OCI-LY1 (cell line): ENCODE measurements around the gene RPS6KA2.

Experiments
- EZH2 ChIP-seq: fragments of 200-600 bp; sonication (generic), shearing (Covaris generic); IDR thresholded peaks from 2 replicates; pipeline ENCODE4 v1.8.0; 2017; ENCODE audit warnings: borderline replicate concordance, mixed run types, mild to moderate bottlenecking, antibody characterized with exemption, low read length, moderate library complexity, mixed read lengths
- TF ChIP-seq, protein P1 (sequence below): fragments of 200-600 bp; sonication (generic), shearing (Covaris generic); IDR thresholded peaks from 2 replicates; pipeline ENCODE4 v1.5.1; 2017; ENCODE audit warnings: mild to moderate bottlenecking, antibody characterized with exemption, low read length, moderate library complexity, mixed read lengths

DNA sequence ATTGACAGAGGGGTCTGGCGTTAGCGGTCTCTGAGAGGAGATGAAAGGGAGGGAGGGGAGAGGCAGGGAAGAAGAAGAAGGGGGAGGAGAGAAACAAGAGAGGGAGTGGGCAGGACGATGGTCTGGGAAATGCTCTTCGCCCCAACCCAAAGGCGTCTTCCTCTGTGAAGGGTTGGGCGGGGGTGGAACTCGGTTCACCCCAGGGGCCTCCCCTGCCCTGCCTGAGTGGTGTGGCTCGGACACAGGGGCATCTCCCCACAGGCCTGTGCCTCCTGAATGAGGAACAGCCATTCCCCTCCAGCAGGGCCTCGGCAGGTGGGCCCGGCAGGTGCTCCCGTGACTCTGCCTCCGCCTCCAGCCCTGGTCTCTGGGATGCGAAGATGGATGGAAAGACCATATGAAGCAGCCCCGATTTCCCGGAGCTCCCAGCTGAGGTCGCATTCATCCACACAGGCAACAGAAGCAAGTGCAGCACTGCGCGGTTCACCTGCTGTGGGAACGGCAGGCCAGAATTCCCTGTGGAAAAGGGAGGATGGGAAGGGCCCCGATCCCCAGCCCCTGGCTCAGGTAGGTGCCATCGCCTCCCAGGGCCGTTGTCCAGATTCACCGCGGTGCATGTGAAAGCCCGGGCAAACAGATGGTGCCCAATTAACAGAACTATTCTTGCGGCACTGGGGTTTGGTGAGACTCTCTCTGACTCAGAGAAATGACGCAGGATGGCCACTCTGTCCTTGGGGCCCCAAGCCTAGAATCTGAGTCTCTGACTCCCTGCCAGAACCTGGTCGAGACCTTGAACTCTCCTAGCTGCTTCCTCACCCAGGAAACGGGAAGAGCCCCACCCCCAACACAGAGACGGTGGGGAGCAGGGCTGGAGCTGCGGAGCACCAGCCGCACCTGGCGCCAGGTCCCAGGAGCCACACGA is 29.4 kb upstream of the RPS6KA2 start:
- TF ChIP-seq EZH2 = no peak
- TF ChIP-seq, protein P1, sequence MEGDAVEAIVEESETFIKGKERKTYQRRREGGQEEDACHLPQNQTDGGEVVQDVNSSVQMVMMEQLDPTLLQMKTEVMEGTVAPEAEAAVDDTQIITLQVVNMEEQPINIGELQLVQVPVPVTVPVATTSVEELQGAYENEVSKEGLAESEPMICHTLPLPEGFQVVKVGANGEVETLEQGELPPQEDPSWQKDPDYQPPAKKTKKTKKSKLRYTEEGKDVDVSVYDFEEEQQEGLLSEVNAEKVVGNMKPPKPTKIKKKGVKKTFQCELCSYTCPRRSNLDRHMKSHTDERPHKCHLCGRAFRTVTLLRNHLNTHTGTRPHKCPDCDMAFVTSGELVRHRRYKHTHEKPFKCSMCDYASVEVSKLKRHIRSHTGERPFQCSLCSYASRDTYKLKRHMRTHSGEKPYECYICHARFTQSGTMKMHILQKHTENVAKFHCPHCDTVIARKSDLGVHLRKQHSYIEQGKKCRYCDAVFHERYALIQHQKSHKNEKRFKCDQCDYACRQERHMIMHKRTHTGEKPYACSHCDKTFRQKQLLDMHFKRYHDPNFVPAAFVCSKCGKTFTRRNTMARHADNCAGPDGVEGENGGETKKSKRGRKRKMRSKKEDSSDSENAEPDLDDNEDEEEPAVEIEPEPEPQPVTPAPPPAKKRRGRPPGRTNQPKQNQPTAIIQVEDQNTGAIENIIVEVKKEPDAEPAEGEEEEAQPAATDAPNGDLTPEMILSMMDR = no peak
